B cell (primary cell): ENCODE results near the gene AMFR. TPM values are rescaled to one million over a fixed set of nuclear protein-coding genes. Genes with fewer than 3 reads are reported as not detected.

Source experiments
- ATAC-seq: fragments of 200-7000 bp; cut with Tn5 transposase; one replicate; pipeline ENCODE4 v1.10.0; 2021; ENCODE audit warnings: low read depth, mild to moderate bottlenecking, moderate number of reproducible peaks, moderate library complexity
- CTCF ChIA-PET: fragments of 350-600 bp; sonication (Branson Sonifier 250); formaldehyde crosslinking; loops from one replicate; lab custom pipeline; 2021; ENCODE audit warnings: antibody characterized with exemption, inconsistent platforms; lab: Charles Lee
- POLR2A ChIA-PET: fragments of 350-600 bp; sonication (Branson Sonifier 250); formaldehyde crosslinking; loops from one replicate; lab custom pipeline; 2021; ENCODE audit warnings: antibody characterized with exemption; lab: Charles Lee
- DNase-seq: peaks from one replicate; pipeline ENCODE4 v3.0.0; 2013
- H2AFZ ChIP-seq: 2 replicates; pipeline ENCODE4 v1.6.1; 2012; ENCODE audit warnings: mild to moderate bottlenecking, low read depth, low read length; ENCODE audit not compliant: insufficient read depth, poor library complexity, severe bottlenecking
- H3K27ac ChIP-seq, 2 donors: 1 replicate in 1 of 2; 2 replicates in 1 of 2; pipeline ENCODE4 v1.5.1; 2012 to 2013; ENCODE audit warnings: low read length in 2 of 2, mild to moderate bottlenecking in 2 of 2, moderate library complexity in 1 of 2
- H3K27me3 ChIP-seq, 4 experiments: fragments of 200-600 bp in 1 of 4; sonication (generic) in 1 of 4; replicated peaks in 1 of 4; 1 replicate in 2 of 4; 2 replicates in 2 of 4; pipeline versions ENCODE4 v1.6.1 to v1.7.0; 2013 to 2016; ENCODE audit warnings: low read length in 3 of 4, mild to moderate bottlenecking in 2 of 4, mixed read lengths in 1 of 4, moderate library complexity in 1 of 4; ENCODE audit not compliant: insufficient read depth in 4 of 4, control insufficient read depth in 3 of 4; ENCODE audit errors: control extremely low read depth in 1 of 4
- H3K36me3 ChIP-seq, 2 experiments: replicated peaks in 1 of 2; 1 replicate in 1 of 2; 2 replicates in 1 of 2; pipeline versions ENCODE4 v1.6.1 to v1.7.1; 2013; ENCODE audit warnings: low read length in 1 of 2; ENCODE audit not compliant: insufficient read depth in 2 of 2, control insufficient read depth in 1 of 2; ENCODE audit errors: control extremely low read depth in 1 of 2, extremely low read depth in 1 of 2
- H3K4me1 ChIP-seq, 2 donors: fragments of 200-600 bp in 1 of 2; sonication (generic) in 1 of 2; 1 replicate in 1 of 2; 2 replicates in 1 of 2; pipeline versions ENCODE4 v1.5.1 to v1.6.1; 2013 to 2017; ENCODE audit warnings: low read length in 2 of 2; ENCODE audit not compliant: control insufficient read depth in 2 of 2, insufficient read depth in 2 of 2
- H3K4me2 ChIP-seq: replicated peaks from 2 replicates; pipeline ENCODE3; 2012; ENCODE audit warnings: mild to moderate bottlenecking, low read depth, low read length; ENCODE audit not compliant: poor library complexity, severe bottlenecking
- H3K4me3 ChIP-seq, 5 experiments: fragments of 200-600 bp in 1 of 5; sonication (generic) in 1 of 5; 1 replicate in 3 of 5; 2 replicates in 2 of 5; pipeline versions ENCODE4 v1.5.1 to v1.7.0; 2011 to 2016; ENCODE audit warnings: low read length in 4 of 5, mild to moderate bottlenecking in 4 of 5, low read depth in 2 of 5, control low read depth in 1 of 5, moderate library complexity in 1 of 5; ENCODE audit not compliant: insufficient read depth in 1 of 5; ENCODE audit errors: control extremely low read depth in 1 of 5, extremely low read depth in 1 of 5
- H3K79me2 ChIP-seq: fragments of 200-600 bp; sonication (generic); one replicate; pipeline ENCODE4 v1.6.0; 2016; ENCODE audit warnings: low read length; ENCODE audit not compliant: control insufficient read depth, insufficient read depth
- H3K9ac ChIP-seq: fragments of 200-600 bp; sonication (generic); 2 replicates; pipeline ENCODE4 v1.6.1; 2017; ENCODE audit warnings: mild to moderate bottlenecking, low read length, moderate library complexity
- H3K9me3 ChIP-seq, 3 donors: one replicate each; pipeline versions ENCODE4 v1.6.1 to v1.7.1; 2013; ENCODE audit warnings: low read length in 2 of 3; ENCODE audit not compliant: control insufficient read depth in 2 of 3, insufficient read depth in 1 of 3; ENCODE audit errors: control extremely low read depth in 1 of 3
- H4K20me1 ChIP-seq: 2 replicates; pipeline ENCODE4 v1.6.0; 2012; ENCODE audit warnings: mild to moderate bottlenecking, low read length; ENCODE audit not compliant: insufficient read depth, control insufficient read depth, poor library complexity, severe bottlenecking
- H3K27ac Mint-ChIP-seq: one replicate; pipeline ENCODE4 v1.8.0; 2021; ENCODE audit warnings: mixed read lengths
- H3K27me3 Mint-ChIP-seq: one replicate; pipeline ENCODE4 v1.8.0; 2021; ENCODE audit warnings: mixed read lengths
- H3K4me1 Mint-ChIP-seq: one replicate; pipeline ENCODE4 v1.8.0; 2021; ENCODE audit warnings: mixed read lengths
- H3K4me3 Mint-ChIP-seq: one replicate; pipeline ENCODE4 v1.8.0; 2021; ENCODE audit warnings: mixed read lengths
- H3K9me3 Mint-ChIP-seq: one replicate; pipeline ENCODE4 v1.8.0; 2022; ENCODE audit warnings: mixed read lengths; ENCODE audit not compliant: insufficient read depth
- EZH2 ChIP-seq: IDR thresholded peaks from 2 replicates; pipeline ENCODE4 v1.6.1; 2012; ENCODE audit warnings: borderline replicate concordance, low read depth, mild to moderate bottlenecking, moderate library complexity, low read length; ENCODE audit not compliant: insufficient read depth, poor library complexity, severe bottlenecking
- WGBS: methylation state at CpG from one replicate; pipeline ENCODE4 v1.1.5; 2013; ENCODE audit warnings: missing lambda C conversion rate; ENCODE audit not compliant: insufficient coverage; 5-methylcytosine and 5-hydroxymethylcytosine counted together
- intact Hi-C: fragments of 100-400 bp; cut with micrococcal nuclease; formaldehyde crosslinking; loops from one replicate; pipeline ENCODE4 v1.10.0; 2022
- polyA plus RNA-seq: library from polyadenylated mRNA; depleted of rRNA; stranded (reverse); fragments of >200 nt; gene quantifications from 2 replicates; pipeline ENCODE4 v1.2.3, GENCODE V29; 2012
- total RNA-seq, 2 donors: library from RNA; stranded (reverse); fragments of 120-200 nt in 1 of 2; gene quantifications; 1 replicate in 1 of 2; 2 replicates in 1 of 2; pipeline versions ENCODE4 v1.2.3 to v1.2.4, GENCODE V29; 2013 to 2022
- TF ChIP-seq, protein P1 (sequence below): fragments of 200-600 bp; IDR thresholded peaks from one replicate; pipeline ENCODE4 v1.8.0; 2022; ENCODE audit warnings: antibody characterized with exemption, mild to moderate bottlenecking

The AMFR gene
- total and polyA plus RNA-seq, 2 donors (not counting 1 experiment from before 2014, with no cell fraction given) = 118 to 225 TPM

GRCh38 chr16:56411624-56412023 is 13.7 kb downstream of the AMFR start:
- Histone ChIP-seq H4K20me1 (peaks cover 55% of the 10 kb centered on the region), H3K36me3 (peaks cover 25 to 62% of the 10 kb centered on the region in 2 experiments), H3K4me3 (no peak overlapping the region), H3K4me1 (peaks cover 12 to 19% of the 10 kb centered on the region in 2 donors), H3K79me2 (peaks cover 87% of the 10 kb centered on the region), H2AFZ (no peak overlapping the region), H3K4me2 (no peak overlapping the region), H3K9me3 (no peaks in the 10 kb centered on the region), H3K9ac (no peak overlapping the region), H3K27ac (no peak overlapping the region), H3K27me3 (no peaks in the 10 kb centered on the region)
- 100% methylated on average over 2 of the region's 2 CpGs for WGBS
- H3K27me3 Mint-ChIP-seq = no peaks in the 10 kb centered on the region
- H3K4me1 Mint-ChIP-seq = peaks cover 23% of the 10 kb centered on the region
- intact Hi-C loops = no loop called here
- DNase-seq = no peak
- H3K9me3 Mint-ChIP-seq = no peaks in the 10 kb centered on the region
- CTCF ChIA-PET = interaction anchor here (1.0 kb wide), 1 partner anchor 12 kb away, joined by 3 read pairs; no protein-coding TSS in a partner anchor
- POLR2A ChIA-PET = no interaction called here
- no peak overlapping the region for H3K4me3 Mint-ChIP-seq
- no peak overlapping the region for H3K27ac Mint-ChIP-seq
- TF ChIP-seq, protein P1, sequence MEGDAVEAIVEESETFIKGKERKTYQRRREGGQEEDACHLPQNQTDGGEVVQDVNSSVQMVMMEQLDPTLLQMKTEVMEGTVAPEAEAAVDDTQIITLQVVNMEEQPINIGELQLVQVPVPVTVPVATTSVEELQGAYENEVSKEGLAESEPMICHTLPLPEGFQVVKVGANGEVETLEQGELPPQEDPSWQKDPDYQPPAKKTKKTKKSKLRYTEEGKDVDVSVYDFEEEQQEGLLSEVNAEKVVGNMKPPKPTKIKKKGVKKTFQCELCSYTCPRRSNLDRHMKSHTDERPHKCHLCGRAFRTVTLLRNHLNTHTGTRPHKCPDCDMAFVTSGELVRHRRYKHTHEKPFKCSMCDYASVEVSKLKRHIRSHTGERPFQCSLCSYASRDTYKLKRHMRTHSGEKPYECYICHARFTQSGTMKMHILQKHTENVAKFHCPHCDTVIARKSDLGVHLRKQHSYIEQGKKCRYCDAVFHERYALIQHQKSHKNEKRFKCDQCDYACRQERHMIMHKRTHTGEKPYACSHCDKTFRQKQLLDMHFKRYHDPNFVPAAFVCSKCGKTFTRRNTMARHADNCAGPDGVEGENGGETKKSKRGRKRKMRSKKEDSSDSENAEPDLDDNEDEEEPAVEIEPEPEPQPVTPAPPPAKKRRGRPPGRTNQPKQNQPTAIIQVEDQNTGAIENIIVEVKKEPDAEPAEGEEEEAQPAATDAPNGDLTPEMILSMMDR = no peak
- TF ChIP-seq EZH2 = no peak
- no peak for ATAC-seq

DNA sequence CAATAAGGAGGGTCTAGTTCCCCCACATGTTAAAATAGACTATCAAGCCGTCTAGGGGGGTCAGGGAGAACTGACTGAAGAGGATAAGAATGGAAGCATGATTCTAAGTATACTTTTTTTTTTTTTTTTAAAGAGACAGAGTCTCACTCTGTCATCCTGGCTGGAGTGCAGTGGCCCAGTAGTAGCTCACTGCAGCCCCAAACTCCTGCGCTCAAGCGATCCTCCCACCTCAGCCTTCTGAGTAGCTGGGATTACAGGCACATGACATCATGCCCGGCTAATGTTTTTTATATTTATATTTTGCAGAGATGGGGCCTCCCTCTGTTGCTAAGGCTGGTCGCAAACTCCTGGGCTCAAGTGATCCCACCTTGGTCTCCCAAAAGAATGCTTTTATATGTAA is 14.2 kb downstream of the AMFR start:
- peaks cover 22% of the 10 kb centered on the region for H3K4me1 Mint-ChIP-seq
- peaks cover 82% of the 10 kb centered on the region for H3K79me2 ChIP-seq
- no peak overlapping the region for H3K4me3 Mint-ChIP-seq
- no peaks in the 10 kb centered on the region for H3K9me3 ChIP-seq
- H3K4me3 ChIP-seq = no peak overlapping the region
- no peaks in the 10 kb centered on the region for H3K27me3 Mint-ChIP-seq
- POLR2A ChIA-PET = no interaction called here
- H3K4me1 ChIP-seq = peaks cover 8 to 15% of the 10 kb centered on the region in 2 donors
- no CpG with 5 or more reads among the region's 5 CpGs for WGBS
- no peaks in the 10 kb centered on the region for H3K27me3 ChIP-seq
- H2AFZ ChIP-seq = no peak overlapping the region
- ATAC-seq = no peak
- H3K9ac ChIP-seq = no peak overlapping the region
- peaks cover 55% of the 10 kb centered on the region for H4K20me1 ChIP-seq
- no peak for DNase-seq
- H3K27ac ChIP-seq = no peak overlapping the region
- H3K4me2 ChIP-seq = no peak overlapping the region
- H3K9me3 Mint-ChIP-seq = no peaks in the 10 kb centered on the region
- TF ChIP-seq, protein P1 = no peak
- no peak for TF ChIP-seq EZH2
- peaks cover 25 to 62% of the 10 kb centered on the region in 2 experiments for H3K36me3 ChIP-seq
- CTCF ChIA-PET = no interaction called here
- no peak overlapping the region for H3K27ac Mint-ChIP-seq
- intact Hi-C loops = no loop called here
